ENCODE data around the gene THSD4.
"Not testable (repeated sequence)": the region's sequence is repeated elsewhere in the genome, so short reads cannot be mapped to it uniquely, and the experiment has no call there.

Gene THSD4

GRCh38 chr15:71713191-71713809 is 598.0 kb downstream of the THSD4 start:
- H3K4me3 ChIP-seq = no peak overlapping the region
- H4K20me1 ChIP-seq = no peaks in the 10 kb centered on the region
- H3K9me3 ChIP-seq (replicated peaks in 1 of 11) = no peaks in the 10 kb centered on the region
- no peak for TF ChIP-seq Cebpa-rat (IDR thresholded peaks at IDR 0.05)
- no peaks in the 10 kb centered on the region for H3K27me3 ChIP-seq
- no peaks in the 10 kb centered on the region for H3K36me3 ChIP-seq
- peak overlapping the region in 1 of 11 experiments; percentile 13; a peak in 1 of 22 replicates for H3K4me2 ChIP-seq
- no peak overlapping the region for H3K27ac ChIP-seq
- no peak overlapping the region for H3K9ac ChIP-seq
- H3K4me1 ChIP-seq = peaks cover 0 to 4% (median 0%) of the 10 kb centered on the region in 10 experiments; a peak in 1 of 20 replicates

- H3K9me3 ChIP-seq (replicated peaks in 1 of 11) = no peaks in the 10 kb centered on the region
- H3K36me3 ChIP-seq = no peaks in the 10 kb centered on the region
- peaks cover 0 to 4% (median 0%) of the 10 kb centered on the region in 10 experiments; a peak in 1 of 20 replicates for H3K4me1 ChIP-seq
- no peak overlapping the region for H3K4me2 ChIP-seq
- no peak overlapping the region for H3K27ac ChIP-seq
- no peaks in the 10 kb centered on the region for H4K20me1 ChIP-seq
- no peak for TF ChIP-seq Cebpa-rat (IDR thresholded peaks at IDR 0.05)
- H3K4me3 ChIP-seq = no peak overlapping the region
- no peak overlapping the region for H3K9ac ChIP-seq
- H3K27me3 ChIP-seq = no peaks in the 10 kb centered on the region
These were observed 600.6 kb downstream of the THSD4 start for GRCh38 chr15:71715914-71716313.

- H3K36me3 ChIP-seq = no peaks in the 10 kb centered on the region
- H3K27ac ChIP-seq = no peak overlapping the region
- H3K4me2 ChIP-seq = no peak overlapping the region
- H3K9me3 ChIP-seq (replicated peaks in 1 of 11) = no peaks in the 10 kb centered on the region
- TF ChIP-seq Cebpa-rat (IDR thresholded peaks at IDR 0.05) = no peak
- H3K27me3 ChIP-seq = no peaks in the 10 kb centered on the region
- no peaks in the 10 kb centered on the region for H4K20me1 ChIP-seq
- peaks cover 0 to 4% (median 0%) of the 10 kb centered on the region in 10 experiments; a peak in 1 of 20 replicates for H3K4me1 ChIP-seq
- H3K9ac ChIP-seq = no peak overlapping the region
- no peak overlapping the region for H3K4me3 ChIP-seq
These were observed 601.7 kb downstream of the THSD4 start for GRCh38 chr15:71716990-71717389.

- H3K4me1 ChIP-seq = peaks cover 0 to 1% (median 0%) of the 10 kb centered on the region in 10 experiments; a peak in 1 of 20 replicates
- no peak overlapping the region for H3K9ac ChIP-seq
- H3K4me3 ChIP-seq = no peak overlapping the region
- no peaks in the 10 kb centered on the region for H4K20me1 ChIP-seq
- H3K9me3 ChIP-seq (replicated peaks in 1 of 11) = no peaks in the 10 kb centered on the region
- no peak overlapping the region for H3K4me2 ChIP-seq
- no peak overlapping the region for H3K27ac ChIP-seq
- no peaks in the 10 kb centered on the region for H3K27me3 ChIP-seq
- TF ChIP-seq Cebpa-rat (IDR thresholded peaks at IDR 0.05) = no peak
- no peaks in the 10 kb centered on the region for H3K36me3 ChIP-seq
These were observed 603.0 kb downstream of the THSD4 start for GRCh38 chr15:71718116-71718910.

- no peaks in the 10 kb centered on the region for H3K4me1 ChIP-seq
- H4K20me1 ChIP-seq = no peaks in the 10 kb centered on the region
- no peaks in the 10 kb centered on the region for H3K9me3 ChIP-seq (replicated peaks in 1 of 11)
- no peak overlapping the region for H3K9ac ChIP-seq
- no peak overlapping the region for H3K4me2 ChIP-seq
- H3K27ac ChIP-seq = no peak overlapping the region
- TF ChIP-seq Cebpa-rat (IDR thresholded peaks at IDR 0.05) = no peak
- no peak overlapping the region for H3K4me3 ChIP-seq
- no peaks in the 10 kb centered on the region for H3K36me3 ChIP-seq
- H3K27me3 ChIP-seq = no peaks in the 10 kb centered on the region
These were observed 608.1 kb downstream of the THSD4 start for GRCh38 chr15:71723344-71723743.

GRCh38 chr15:71725207-71725955 is 610.1 kb downstream of the THSD4 start:
- H3K4me1 ChIP-seq = peaks cover 4 to 12% (median 9%) of the 10 kb centered on the region in 10 experiments; a peak in 13 of 20 replicates
- H4K20me1 ChIP-seq; H3K27me3 ChIP-seq; H3K9me3 ChIP-seq (replicated peaks in 1 of 11); H3K4me2 ChIP-seq; H3K9ac ChIP-seq; H3K36me3 ChIP-seq; H3K4me3 ChIP-seq; H3K27ac ChIP-seq: not testable (repeated sequence)

GRCh38 chr15:71728881-71729280 is 613.6 kb downstream of the THSD4 start:
- no peaks in the 10 kb centered on the region for H4K20me1 ChIP-seq

GRCh38 chr15:71729319-71729718 is 614.0 kb downstream of the THSD4 start:
- Histone ChIP-seq H3K4me1 (peaks cover 4 to 14% (median 10%) of the 10 kb centered on the region in 10 experiments; a peak in 13 of 20 replicates), H3K9ac (no peak overlapping the region), H3K27ac (no peak overlapping the region)

More at GRCh38 chr15:71728881-71729280, 613.6 kb downstream of the THSD4 start:
- Histone ChIP-seq H3K4me1 (peaks cover 4 to 14% (median 10%) of the 10 kb centered on the region in 10 experiments; a peak in 13 of 20 replicates), H3K4me3 (no peak overlapping the region), H3K9me3 (replicated peaks in 1 of 11) (no peaks in the 10 kb centered on the region), H3K9ac (no peak overlapping the region), H3K27ac (no peak overlapping the region), H3K36me3 (no peaks in the 10 kb centered on the region), H3K27me3 (no peaks in the 10 kb centered on the region), H3K4me2 (no peak overlapping the region)
- no peak for TF ChIP-seq Cebpa-rat (IDR thresholded peaks at IDR 0.05)

More at GRCh38 chr15:71729319-71729718, 614.0 kb downstream of the THSD4 start:
- Histone ChIP-seq H3K36me3 (no peaks in the 10 kb centered on the region), H3K27me3 (no peaks in the 10 kb centered on the region), H3K4me2 (peak overlapping the region in 4 of 11 experiments; percentile 6 to 36 (median 20); a peak in 3 of 22 replicates), H3K9me3 (replicated peaks in 1 of 11) (no peaks in the 10 kb centered on the region), H4K20me1 (no peaks in the 10 kb centered on the region), H3K4me3 (no peak overlapping the region)
- no peak for TF ChIP-seq Cebpa-rat (IDR thresholded peaks at IDR 0.05)
